IMR-90 (cell line): ENCODE measurements around the gene SCYGR3. TPM values are rescaled to one million over a fixed set of nuclear protein-coding genes. Genes with fewer than 3 reads are reported as not detected.

Experiments used
- ATAC-seq: fragments of 200-7000 bp; cut with Tn5 transposase; 2 replicates; pipeline ENCODE4 v1.9.1; 2020; ENCODE audit warnings: low read depth, mild to moderate bottlenecking, moderate library complexity
- BruUV-seq: library from RNA; stranded (reverse); fragments of 400-500 nt; replicated peaks from 2 replicates; lab custom pipeline; 2021; lab: Mats Ljungman, UMichigan
- CTCF ChIA-PET: fragments of 300-600 bp; formaldehyde crosslinking; extraction: SDS; loops from one replicate; lab custom pipeline; 2021; ENCODE audit warnings: antibody characterized with exemption; lab: Yijun Ruan, JAX
- POLR2A ChIA-PET: fragments of 300-600 bp; sonication (Branson Sonifier 250); formaldehyde crosslinking; loops from one replicate; lab custom pipeline; 2022; ENCODE audit warnings: antibody characterized with exemption; ENCODE audit not compliant: unreplicated experiment; lab: Charles Lee
- DNase-seq: peaks from one replicate; pipeline ENCODE4 v3.0.0; 2013
- H2AFZ ChIP-seq: replicated peaks from 2 replicates; pipeline ENCODE3; 2013; ENCODE audit warnings: low read length, mild to moderate bottlenecking; ENCODE audit not compliant: poor library complexity
- H2AK5ac ChIP-seq: 2 replicates; pipeline ENCODE4 v1.6.1; 2013; ENCODE audit warnings: low read depth, low read length, inconsistent platforms
- H2AK9ac ChIP-seq: replicated peaks from 2 replicates; pipeline ENCODE3; 2013; ENCODE audit warnings: mild to moderate bottlenecking, low read depth, low read length, moderate library complexity; ENCODE audit not compliant: poor library complexity
- H2BK120ac ChIP-seq: 2 replicates; pipeline ENCODE4 v1.6.1; 2013; ENCODE audit warnings: low read depth, low read length, inconsistent platforms
- H2BK15ac ChIP-seq: 3 replicates; pipeline ENCODE4 v1.6.1; 2013; ENCODE audit warnings: low read depth, low read length, inconsistent platforms
- H2BK20ac ChIP-seq: 2 replicates; pipeline ENCODE4 v1.6.1; 2013; ENCODE audit warnings: low read depth, mild to moderate bottlenecking, inconsistent platforms, low read length, moderate library complexity
- H2BK5ac ChIP-seq: 2 replicates; pipeline ENCODE4 v1.6.1; 2013; ENCODE audit warnings: mild to moderate bottlenecking, low read depth, low read length, inconsistent platforms; ENCODE audit not compliant: poor library complexity, severe bottlenecking
- H3K14ac ChIP-seq: replicated peaks from 2 replicates; pipeline ENCODE4 v1.6.1; 2013; ENCODE audit warnings: low read depth, low read length, inconsistent platforms
- H3K18ac ChIP-seq: 2 replicates; pipeline ENCODE4 v1.6.1; 2013; ENCODE audit warnings: low read depth, low read length, control low read depth
- H3K23ac ChIP-seq: 2 replicates; pipeline ENCODE4 v1.6.1; 2013; ENCODE audit warnings: low read depth, low read length, inconsistent platforms
- H3K27ac ChIP-seq: 2 replicates; pipeline ENCODE4 v1.5.1; 2013; ENCODE audit warnings: mild to moderate bottlenecking, control low read depth, low read length; ENCODE audit not compliant: insufficient read depth
- H3K27me3 ChIP-seq: 2 replicates; pipeline ENCODE4 v1.6.1; 2013; ENCODE audit warnings: low read length; ENCODE audit not compliant: control insufficient read depth, insufficient read depth
- H3K36me3 ChIP-seq: 2 replicates; pipeline ENCODE4 v1.6.1; 2013; ENCODE audit warnings: low read length, mixed read lengths; ENCODE audit not compliant: control insufficient read depth, insufficient read depth
- H3K4ac ChIP-seq: 2 replicates; pipeline ENCODE4 v1.6.1; 2013; ENCODE audit warnings: low read depth, low read length, inconsistent platforms
- H3K4me1 ChIP-seq: 2 replicates; pipeline ENCODE4 v1.6.1; 2013; ENCODE audit warnings: low read length, mixed read lengths; ENCODE audit not compliant: control insufficient read depth, insufficient read depth
- H3K4me2 ChIP-seq: 2 replicates; pipeline ENCODE4 v1.6.1; 2013; ENCODE audit warnings: low read depth, mild to moderate bottlenecking, control low read depth, low read length, moderate library complexity
- H3K4me3 ChIP-seq: 2 replicates; pipeline ENCODE4 v1.5.1; 2013; ENCODE audit warnings: low read depth, mild to moderate bottlenecking, control low read depth, low read length, moderate library complexity; ENCODE audit not compliant: insufficient read depth
- H3K56ac ChIP-seq: 2 replicates; pipeline ENCODE4 v1.6.1; 2013; ENCODE audit warnings: low read length, inconsistent platforms; ENCODE audit not compliant: insufficient read depth; ENCODE audit errors: extremely low read depth
- H3K79me1 ChIP-seq, 2 experiments: 2 replicates each; pipeline ENCODE4 v1.6.1; 2013; ENCODE audit warnings: low read length in 2 of 2, inconsistent platforms in 1 of 2, low read depth in 1 of 2
- H3K9ac ChIP-seq: 2 replicates; pipeline ENCODE4 v1.6.1; 2013; ENCODE audit warnings: low read depth, low read length, control low read depth
- H3K9me1 ChIP-seq: 2 replicates; pipeline ENCODE4 v1.6.1; 2013; ENCODE audit warnings: low read length, inconsistent platforms; ENCODE audit not compliant: insufficient read depth
- H3K9me3 ChIP-seq: 2 replicates; pipeline ENCODE4 v1.6.1; 2013; ENCODE audit warnings: low read length; ENCODE audit not compliant: control insufficient read depth, insufficient read depth
- H4K20me1 ChIP-seq: 2 replicates; pipeline ENCODE4 v1.6.1; 2013; ENCODE audit warnings: low read length, inconsistent platforms; ENCODE audit not compliant: insufficient read depth
- H4K5ac ChIP-seq: 2 replicates; pipeline ENCODE4 v1.6.1; 2013; ENCODE audit warnings: mild to moderate bottlenecking, low read depth, low read length, control low read depth
- H4K8ac ChIP-seq, 2 experiments: 2 replicates each; pipeline ENCODE4 v1.6.1; 2013; ENCODE audit warnings: low read depth in 2 of 2, low read length in 2 of 2, control low read depth in 1 of 2, inconsistent platforms in 1 of 2
- H4K91ac ChIP-seq: 2 replicates; pipeline ENCODE4 v1.6.1; 2013; ENCODE audit warnings: low read depth, low read length, inconsistent platforms; ENCODE audit not compliant: insufficient read depth
- BHLHE40 ChIP-seq: fragments of 150-350 bp; IDR thresholded peaks from 2 replicates; pipeline ENCODE4 v1.6.1; 2016; ENCODE audit warnings: mild to moderate bottlenecking, low read depth, low read length
- CEBPB ChIP-seq: IDR thresholded peaks from 2 replicates; pipeline ENCODE4 v1.6.1; 2012; ENCODE audit warnings: low read depth, low read length, improper control_type of control experiment
- CHD1 ChIP-seq: IDR thresholded peaks from 2 replicates; pipeline ENCODE4 v1.6.1; 2012; ENCODE audit warnings: low read depth, low read length, improper control_type of control experiment
- FOS ChIP-seq: fragments of 150-350 bp; IDR thresholded peaks from 2 replicates; pipeline ENCODE4 v1.6.1; 2016; ENCODE audit warnings: low read depth, low read length
- MAFK ChIP-seq: IDR thresholded peaks from 2 replicates; pipeline ENCODE4 v1.6.1; 2012; ENCODE audit warnings: low read depth, low read length, improper control_type of control experiment
- MAZ ChIP-seq: IDR thresholded peaks from 2 replicates; pipeline ENCODE4 v1.6.1; 2012; ENCODE audit warnings: low read depth, mild to moderate bottlenecking, low read length, improper control_type of control experiment, moderate library complexity, borderline replicate concordance
- MXI1 ChIP-seq: IDR thresholded peaks from 2 replicates; pipeline ENCODE4 v1.6.1; 2012; ENCODE audit warnings: low read depth, mild to moderate bottlenecking, low read length, moderate library complexity, borderline replicate concordance
- NFE2L2 ChIP-seq: fragments of 150-350 bp; IDR thresholded peaks from 2 replicates; pipeline ENCODE4 v1.6.1; 2016; ENCODE audit warnings: low read depth, mild to moderate bottlenecking, low read length
- POLR2A ChIP-seq: IDR thresholded peaks from 2 replicates; pipeline ENCODE4 v1.6.1; 2012; ENCODE audit warnings: mild to moderate bottlenecking, low read depth, low read length
- RAD21 ChIP-seq: IDR thresholded peaks from 2 replicates; pipeline ENCODE4 v1.6.1; 2012; ENCODE audit warnings: low read length, improper control_type of control experiment
- RCOR1 ChIP-seq: IDR thresholded peaks from 2 replicates; pipeline ENCODE4 v1.6.1; 2012; ENCODE audit warnings: mild to moderate bottlenecking, low read length, improper control_type of control experiment; ENCODE audit not compliant: insufficient replicate concordance
- RFX5 ChIP-seq: IDR thresholded peaks from 2 replicates; pipeline ENCODE4 v1.8.0; 2012; ENCODE audit warnings: low read depth, mild to moderate bottlenecking, low read length, moderate library complexity
- SMC3 ChIP-seq: fragments of 150-350 bp; IDR thresholded peaks from 2 replicates; pipeline ENCODE4 v1.6.1; 2016; ENCODE audit warnings: low read depth, mild to moderate bottlenecking, antibody characterized with exemption, low read length, moderate library complexity
- WGBS, 2 experiments: methylation state at CpG; one replicate each; pipeline versions ENCODE4 v1.1.5 to v1.1.7; 2013; ENCODE audit warnings: missing lambda C conversion rate in 2 of 2; ENCODE audit not compliant: insufficient read length in 1 of 2; ENCODE audit errors: extremely low coverage in 2 of 2; 5-methylcytosine and 5-hydroxymethylcytosine counted together
- dilution Hi-C: fragments of 300-500 bp; cut with HindIII; formaldehyde crosslinking; loops from one replicate; pipeline ENCODE4 v1.14.3; 2018; ENCODE audit warnings: low sequenced_read_pairs; ENCODE audit not compliant: unreplicated experiment
- in situ Hi-C: fragments of 300-500 bp; cut with MboI; formaldehyde crosslinking; loops from 3 replicates; pipeline ENCODE4 v1.14.3; 2019; ENCODE audit warnings: low sequenced_read_pairs, inconsistent platforms, mixed read lengths
- intact Hi-C: fragments of 100-400 bp; cut with micrococcal nuclease; formaldehyde crosslinking; loops from 2 replicates; pipeline ENCODE4 v1.10.0; 2022
- polyA plus RNA-seq, 3 experiments: library from polyadenylated mRNA; depleted of rRNA; stranded (reverse); fragments of >200 nt; gene quantifications; 2 replicates each; pipeline ENCODE4 v1.2.3, GENCODE V29; 2012; ENCODE audit warnings: low replicate concordance in 1 of 3
- total RNA-seq: library from RNA; depleted of rRNA; stranded (reverse); fragments of >200 nt; gene quantifications from 2 replicates; pipeline ENCODE4 v1.2.3, GENCODE V29; 2012
- TF ChIP-seq, protein P1 (sequence below): conservative IDR thresholded peaks from 2 replicates; pipeline ENCODE4 v1.5.1; 2012; ENCODE audit warnings: mild to moderate bottlenecking, low read depth, low read length, improper control_type of control experiment
- TF ChIP-seq, protein P2 (sequence below): fragments of 150-350 bp; IDR thresholded peaks from 2 replicates; pipeline ENCODE4 v1.6.1; 2017; ENCODE audit warnings: mild to moderate bottlenecking, antibody characterized with exemption, low read length, low read depth
- TF ChIP-seq, protein P3 (sequence below): fragments of 150-350 bp; IDR thresholded peaks from 2 replicates; pipeline ENCODE4 v1.6.1; 2016; ENCODE audit warnings: low read depth, mild to moderate bottlenecking, low read length, moderate library complexity, borderline replicate concordance

The SCYGR3 gene
- total and polyA plus RNA-seq, 2 of the 4 experiments (the other 2 are of a cell fraction), result not detected

DNA sequence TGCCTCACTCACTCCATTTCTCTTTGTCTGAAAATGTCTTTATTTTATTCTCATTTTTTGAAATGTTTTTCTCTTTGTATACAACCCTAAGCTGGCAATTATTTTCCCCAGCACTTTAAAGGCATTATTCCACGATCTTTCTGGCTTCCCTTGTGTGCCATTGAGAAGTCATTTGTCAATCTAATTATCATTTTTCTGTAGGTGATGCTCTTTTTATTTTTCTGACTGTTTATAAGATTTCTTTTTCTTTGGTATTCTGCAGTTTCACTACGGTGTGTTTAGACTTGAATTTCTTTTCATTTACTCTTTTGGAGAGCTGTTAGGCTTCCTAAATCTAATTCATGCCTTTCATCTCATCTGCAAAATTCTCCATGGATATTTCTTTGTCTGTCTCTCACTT is 10.8 kb upstream of the SCYGR3 start:
- no peak overlapping the region for H4K91ac ChIP-seq
- DNase-seq (no peak), ATAC-seq (no peak)
- ChIA-PET CTCF (no interaction called here), POLR2A (no interaction called here)
- TF ChIP-seq MXI1 (no peak), SMC3 (no peak), NFE2L2 (no peak), RAD21 (no peak), MAZ (no peak), CEBPB (no peak), CHD1 (no peak), RFX5 (no peak), FOS (no peak), POLR2A (no peak), BHLHE40 (no peak), RCOR1 (no peak), MAFK (no peak)
- TF ChIP-seq, protein P1, sequence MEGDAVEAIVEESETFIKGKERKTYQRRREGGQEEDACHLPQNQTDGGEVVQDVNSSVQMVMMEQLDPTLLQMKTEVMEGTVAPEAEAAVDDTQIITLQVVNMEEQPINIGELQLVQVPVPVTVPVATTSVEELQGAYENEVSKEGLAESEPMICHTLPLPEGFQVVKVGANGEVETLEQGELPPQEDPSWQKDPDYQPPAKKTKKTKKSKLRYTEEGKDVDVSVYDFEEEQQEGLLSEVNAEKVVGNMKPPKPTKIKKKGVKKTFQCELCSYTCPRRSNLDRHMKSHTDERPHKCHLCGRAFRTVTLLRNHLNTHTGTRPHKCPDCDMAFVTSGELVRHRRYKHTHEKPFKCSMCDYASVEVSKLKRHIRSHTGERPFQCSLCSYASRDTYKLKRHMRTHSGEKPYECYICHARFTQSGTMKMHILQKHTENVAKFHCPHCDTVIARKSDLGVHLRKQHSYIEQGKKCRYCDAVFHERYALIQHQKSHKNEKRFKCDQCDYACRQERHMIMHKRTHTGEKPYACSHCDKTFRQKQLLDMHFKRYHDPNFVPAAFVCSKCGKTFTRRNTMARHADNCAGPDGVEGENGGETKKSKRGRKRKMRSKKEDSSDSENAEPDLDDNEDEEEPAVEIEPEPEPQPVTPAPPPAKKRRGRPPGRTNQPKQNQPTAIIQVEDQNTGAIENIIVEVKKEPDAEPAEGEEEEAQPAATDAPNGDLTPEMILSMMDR, result no peak
- TF ChIP-seq, protein P2, sequence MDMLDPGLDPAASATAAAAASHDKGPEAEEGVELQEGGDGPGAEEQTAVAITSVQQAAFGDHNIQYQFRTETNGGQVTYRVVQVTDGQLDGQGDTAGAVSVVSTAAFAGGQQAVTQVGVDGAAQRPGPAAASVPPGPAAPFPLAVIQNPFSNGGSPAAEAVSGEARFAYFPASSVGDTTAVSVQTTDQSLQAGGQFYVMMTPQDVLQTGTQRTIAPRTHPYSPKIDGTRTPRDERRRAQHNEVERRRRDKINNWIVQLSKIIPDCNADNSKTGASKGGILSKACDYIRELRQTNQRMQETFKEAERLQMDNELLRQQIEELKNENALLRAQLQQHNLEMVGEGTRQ, result no peak
- TF ChIP-seq, protein P3, sequence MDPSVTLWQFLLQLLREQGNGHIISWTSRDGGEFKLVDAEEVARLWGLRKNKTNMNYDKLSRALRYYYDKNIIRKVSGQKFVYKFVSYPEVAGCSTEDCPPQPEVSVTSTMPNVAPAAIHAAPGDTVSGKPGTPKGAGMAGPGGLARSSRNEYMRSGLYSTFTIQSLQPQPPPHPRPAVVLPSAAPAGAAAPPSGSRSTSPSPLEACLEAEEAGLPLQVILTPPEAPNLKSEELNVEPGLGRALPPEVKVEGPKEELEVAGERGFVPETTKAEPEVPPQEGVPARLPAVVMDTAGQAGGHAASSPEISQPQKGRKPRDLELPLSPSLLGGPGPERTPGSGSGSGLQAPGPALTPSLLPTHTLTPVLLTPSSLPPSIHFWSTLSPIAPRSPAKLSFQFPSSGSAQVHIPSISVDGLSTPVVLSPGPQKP, result no peak
- H4K8ac ChIP-seq, result no peak overlapping the region
- no peak overlapping the region for H3K18ac ChIP-seq
- in situ Hi-C loops (no loop called here), dilution Hi-C loops (no loop called here), intact Hi-C loops (no loop called here)
- no CpG with 5 or more reads among the region's 2 CpGs for WGBS, 2 experiments
- peaks cover 1% of the 10 kb centered on the region; the same call in 1 of the 2 replicates for H3K4me1 ChIP-seq
- H2AK5ac ChIP-seq, result no peak overlapping the region
- H2AFZ ChIP-seq, result no peak overlapping the region
- H3K56ac ChIP-seq, result no peak overlapping the region
- no TSS peak for BruUV-seq
- H2BK15ac ChIP-seq, result no peak overlapping the region
- H3K23ac ChIP-seq, result no peak overlapping the region
- H3K4ac ChIP-seq, result no peak overlapping the region
- H3K9ac ChIP-seq, result no peak overlapping the region
- no peak overlapping the region for H2BK120ac ChIP-seq
- no peak overlapping the region for H3K27ac ChIP-seq
- H3K4me3 ChIP-seq, result no peak overlapping the region
- no peaks in the 10 kb centered on the region for H4K20me1 ChIP-seq
- no peak overlapping the region for H3K4me2 ChIP-seq
- no peaks in the 10 kb centered on the region for H3K36me3 ChIP-seq
- no peak overlapping the region for H2AK9ac ChIP-seq
- H3K9me3 ChIP-seq, result no peaks in the 10 kb centered on the region
- no peak overlapping the region for H2BK20ac ChIP-seq
- no peak overlapping the region for H2BK5ac ChIP-seq
- no peaks in the 10 kb centered on the region for H3K79me1 ChIP-seq
- H4K5ac ChIP-seq, result no peak overlapping the region
- H3K9me1 ChIP-seq, result no peaks in the 10 kb centered on the region
- no peak overlapping the region for H3K14ac ChIP-seq
- no peaks in the 10 kb centered on the region for H3K27me3 ChIP-seq
